GM12874 (cell line): ENCODE measurements around the gene RNF26.

Experiments used
- TF ChIP-seq, protein P1 (sequence below): IDR thresholded peaks from 2 replicates; pipeline ENCODE4 v1.5.1; 2011; ENCODE audit warnings: low read depth, mild to moderate bottlenecking, control low read depth, low read length, moderate library complexity; ENCODE audit not compliant: insufficient read depth

Gene RNF26

GRCh38 chr11:119334174-119334930 is at the start of gene RNF26:
RNF26 (plus strand) TSS chr11:119334527; CDS start chr11:119335123, 596 bp downstream.
- TF ChIP-seq, protein P1, sequence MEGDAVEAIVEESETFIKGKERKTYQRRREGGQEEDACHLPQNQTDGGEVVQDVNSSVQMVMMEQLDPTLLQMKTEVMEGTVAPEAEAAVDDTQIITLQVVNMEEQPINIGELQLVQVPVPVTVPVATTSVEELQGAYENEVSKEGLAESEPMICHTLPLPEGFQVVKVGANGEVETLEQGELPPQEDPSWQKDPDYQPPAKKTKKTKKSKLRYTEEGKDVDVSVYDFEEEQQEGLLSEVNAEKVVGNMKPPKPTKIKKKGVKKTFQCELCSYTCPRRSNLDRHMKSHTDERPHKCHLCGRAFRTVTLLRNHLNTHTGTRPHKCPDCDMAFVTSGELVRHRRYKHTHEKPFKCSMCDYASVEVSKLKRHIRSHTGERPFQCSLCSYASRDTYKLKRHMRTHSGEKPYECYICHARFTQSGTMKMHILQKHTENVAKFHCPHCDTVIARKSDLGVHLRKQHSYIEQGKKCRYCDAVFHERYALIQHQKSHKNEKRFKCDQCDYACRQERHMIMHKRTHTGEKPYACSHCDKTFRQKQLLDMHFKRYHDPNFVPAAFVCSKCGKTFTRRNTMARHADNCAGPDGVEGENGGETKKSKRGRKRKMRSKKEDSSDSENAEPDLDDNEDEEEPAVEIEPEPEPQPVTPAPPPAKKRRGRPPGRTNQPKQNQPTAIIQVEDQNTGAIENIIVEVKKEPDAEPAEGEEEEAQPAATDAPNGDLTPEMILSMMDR = no peak

DNA sequence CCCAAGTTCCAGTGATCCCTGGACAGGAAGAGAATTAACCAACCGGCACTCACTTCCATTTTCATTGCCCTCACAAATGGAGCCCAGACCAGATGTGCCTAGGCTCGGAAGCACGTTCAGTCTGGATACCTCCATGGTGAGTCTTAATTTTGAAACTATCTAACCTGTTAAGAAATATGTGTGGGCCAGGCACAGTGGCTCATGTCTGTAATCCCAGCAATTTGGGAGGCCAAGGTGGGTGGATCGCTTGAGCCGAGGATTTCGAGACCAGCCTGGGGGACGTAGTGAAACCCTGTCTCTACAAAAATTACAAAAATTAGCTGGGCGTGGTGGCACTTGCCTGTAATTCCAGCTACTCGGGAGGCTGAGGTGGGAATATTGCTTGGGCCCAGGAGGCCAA is 48.9 kb upstream of the RNF26 start:
- TF ChIP-seq, protein P1 = no peak

GRCh38 chr11:119288219-119288618 is 46.1 kb upstream of the RNF26 start:
- TF ChIP-seq, protein P1 = no peak

DNA sequence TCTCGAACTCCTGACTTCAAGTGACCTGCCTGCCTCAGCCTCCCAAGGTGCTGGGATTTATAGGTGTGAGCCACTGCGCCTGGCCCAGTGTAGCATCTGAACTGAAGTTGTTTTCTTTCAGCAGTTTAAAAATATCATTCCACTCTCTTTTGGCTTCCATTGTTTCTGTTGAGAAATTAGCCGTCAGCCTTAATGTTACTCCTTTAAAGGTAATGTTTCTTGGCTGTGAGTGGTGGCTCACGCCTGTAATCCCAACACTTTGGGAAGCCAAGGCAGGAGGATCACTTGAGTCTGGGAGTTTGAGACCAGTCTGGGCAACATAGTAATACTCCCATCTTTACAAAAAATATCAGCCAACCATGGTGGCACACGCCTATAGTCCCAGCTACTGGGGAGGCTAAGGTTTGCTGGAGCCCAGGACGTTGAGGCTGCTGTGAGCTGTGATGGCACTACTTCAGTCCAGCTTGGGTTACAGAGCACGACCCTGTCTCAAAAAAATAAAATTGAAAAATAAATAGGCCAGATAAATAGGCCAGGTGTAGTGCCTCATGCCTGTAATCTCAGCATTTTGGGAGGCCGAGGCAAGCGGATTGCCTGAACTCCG is 43.3 kb upstream of the RNF26 start:
- TF ChIP-seq, protein P1 = no peak

DNA sequence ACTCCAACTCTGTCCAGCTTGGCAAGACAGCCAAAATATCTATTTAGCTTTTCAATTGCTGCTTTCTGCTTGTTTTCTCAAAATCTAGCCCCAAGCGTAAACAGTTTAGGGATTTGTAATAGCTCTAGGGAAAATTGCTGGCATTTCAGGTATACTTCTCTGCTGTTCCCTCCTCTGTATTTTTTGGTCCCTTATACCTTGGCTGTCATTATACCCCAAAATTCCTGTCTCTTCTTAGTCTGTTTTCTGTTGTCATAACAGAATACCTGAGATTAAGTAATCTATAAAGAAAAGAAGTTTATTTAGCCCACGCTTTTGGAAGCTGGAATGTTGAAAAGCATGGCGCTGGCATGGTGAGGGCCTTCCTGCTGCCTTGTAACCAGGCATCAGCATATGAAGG is 40.9 kb upstream of the RNF26 start:
- TF ChIP-seq, protein P1 = no peak

DNA sequence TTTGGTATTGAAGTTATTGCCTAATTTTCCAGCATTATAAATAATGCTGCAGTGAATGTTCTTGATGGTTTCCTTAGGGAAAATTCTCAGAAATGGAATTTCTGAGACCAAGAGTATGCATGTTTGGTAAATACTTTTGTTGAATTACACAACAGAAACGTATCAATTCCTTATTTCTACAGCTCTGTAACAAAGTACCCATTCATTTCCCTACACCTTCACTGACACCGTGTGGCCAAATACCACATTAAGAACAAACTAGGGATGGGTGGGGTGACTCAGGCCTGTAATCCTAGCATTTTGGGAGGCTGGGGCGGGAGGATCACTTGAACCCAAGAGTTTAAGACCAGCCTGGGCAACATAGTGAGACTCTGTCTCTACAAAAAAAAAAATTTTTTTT is 39.1 kb upstream of the RNF26 start:
- TF ChIP-seq, protein P1 = no peak

DNA sequence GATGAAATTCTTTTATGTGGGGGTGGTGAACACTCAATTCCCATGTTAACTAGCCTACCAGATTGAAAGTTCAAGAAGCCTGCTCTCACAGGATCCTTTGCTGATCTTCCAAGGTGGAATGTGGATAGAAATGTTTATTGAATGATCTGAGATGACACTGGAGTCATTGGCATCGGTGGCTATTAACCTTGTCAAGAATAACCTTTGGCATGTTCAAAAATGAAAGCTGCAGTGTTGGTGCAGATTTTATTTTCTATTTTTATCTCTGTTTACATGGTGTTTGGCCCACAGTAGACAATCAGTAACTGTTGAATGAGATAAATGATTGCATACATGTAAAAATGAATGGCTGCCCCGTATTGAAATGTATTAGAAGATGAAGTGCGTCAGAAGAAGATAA is 36.4 kb upstream of the RNF26 start:
- TF ChIP-seq, protein P1 = no peak
